GM19238 (cell line): Measurements from ENCODE around the gene TRAPPC3L.

ENCODE experiments used
- DNase-seq: peaks from one replicate; pipeline ENCODE4 v3.0.0; 2011; ENCODE audit warnings: low spot score; ENCODE audit not compliant: insufficient read length

Gene TRAPPC3L

GRCh38 chr6:116545651-116546050, at the start of gene TRAPPC3L:
TRAPPC3L (minus strand) TSS chr6:116545684; CDS start chr6:116545514, 170 bp downstream.
- DNase-seq: no peak

- DNase-seq: no peak
These were observed 49.8 kb upstream of the TRAPPC3L start for GRCh38 chr6:116595247-116595646.

GRCh38 chr6:116586738-116587137, 41.3 kb upstream of the TRAPPC3L start:
- DNase-seq: no peak

GRCh38 chr6:116586276-116586675, 40.8 kb upstream of the TRAPPC3L start:
- no peak for DNase-seq

GRCh38 chr6:116580198-116580597, 34.7 kb upstream of the TRAPPC3L start:
- no peak for DNase-seq

- no peak for DNase-seq
These were observed 33.7 kb upstream of the TRAPPC3L start for GRCh38 chr6:116579143-116579542.

GRCh38 chr6:116578335-116578734, 32.9 kb upstream of the TRAPPC3L start:
- DNase-seq: no peak

- DNase-seq: no peak
These were observed 32.0 kb upstream of the TRAPPC3L start for GRCh38 chr6:116577486-116577885.

- DNase-seq: no peak
These were observed 29.7 kb upstream of the TRAPPC3L start for GRCh38 chr6:116575227-116575626.

- DNase-seq: peak; percentile 25
These were observed 26.7 kb upstream of the TRAPPC3L start for GRCh38 chr6:116572162-116572561.

GRCh38 chr6:116571683-116572000, 26.2 kb upstream of the TRAPPC3L start:
- no peak for DNase-seq

- DNase-seq: peak; percentile 92
These were observed 25.6 kb upstream of the TRAPPC3L start, which contains the start of gene RWDD1 for GRCh38 chr6:116570856-116571682. RWDD1 (plus strand) TSS chr6:116571504; CDS start chr6:116571583, 79 bp downstream.

- no peak for DNase-seq
These were observed 23.6 kb upstream of the TRAPPC3L start for GRCh38 chr6:116568821-116569755.

GRCh38 chr6:116568111-116568510, 22.6 kb upstream of the TRAPPC3L start:
- DNase-seq: no peak

GRCh38 chr6:116564921-116565872, 19.7 kb upstream of the TRAPPC3L start:
- DNase-seq: no peak

GRCh38 chr6:116564311-116564710, 18.8 kb upstream of the TRAPPC3L start:
- DNase-seq: no peak

GRCh38 chr6:116563830-116564229, 18.3 kb upstream of the TRAPPC3L start:
- no peak for DNase-seq

GRCh38 chr6:116562614-116563013, 17.1 kb upstream of the TRAPPC3L start:
- DNase-seq: no peak

- DNase-seq: no peak
These were observed 16.5 kb upstream of the TRAPPC3L start for GRCh38 chr6:116562019-116562403.

GRCh38 chr6:116561377-116562018, 16.0 kb upstream of the TRAPPC3L start:
- no peak for DNase-seq

GRCh38 chr6:116560130-116560529, 14.6 kb upstream of the TRAPPC3L start:
- DNase-seq: no peak
